ENCODE data around the gene GPR150.

The GPR150 gene

GRCh38 chr5:95620030-95620869 is at the start of gene GPR150:
GPR150 (plus strand) TSS chr5:95620087; CDS start chr5:95620276, 189 bp downstream.
- peak; percentile 15 to 60 for DNase-seq (ENCODE audit: low read depth in 2 of 2)

DNA sequence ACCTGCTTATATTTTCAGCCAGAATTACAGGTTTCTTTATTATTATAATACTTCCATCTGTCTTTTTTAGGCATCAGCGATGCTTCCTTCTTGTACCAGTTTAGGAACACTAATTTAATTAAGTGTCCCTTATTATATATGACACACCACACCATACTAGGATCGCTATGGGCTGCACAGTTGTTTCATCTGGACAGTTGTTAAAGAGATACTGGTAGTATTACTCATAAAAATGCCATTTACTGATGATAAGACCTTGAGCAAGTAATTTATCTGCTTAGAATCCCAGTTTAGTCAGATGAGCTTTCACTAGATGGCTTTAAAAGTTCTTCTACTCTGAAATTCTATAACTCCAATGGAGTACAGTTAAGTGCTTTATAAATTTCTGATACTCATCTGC is 47.9 kb upstream of the GPR150 start:
- no peak for DNase-seq (ENCODE audit: low read depth in 2 of 2)

GRCh38 chr5:95581576-95581975 is 38.3 kb upstream of the GPR150 start:
- no peak for DNase-seq (ENCODE audit: low read depth in 2 of 2)

DNA sequence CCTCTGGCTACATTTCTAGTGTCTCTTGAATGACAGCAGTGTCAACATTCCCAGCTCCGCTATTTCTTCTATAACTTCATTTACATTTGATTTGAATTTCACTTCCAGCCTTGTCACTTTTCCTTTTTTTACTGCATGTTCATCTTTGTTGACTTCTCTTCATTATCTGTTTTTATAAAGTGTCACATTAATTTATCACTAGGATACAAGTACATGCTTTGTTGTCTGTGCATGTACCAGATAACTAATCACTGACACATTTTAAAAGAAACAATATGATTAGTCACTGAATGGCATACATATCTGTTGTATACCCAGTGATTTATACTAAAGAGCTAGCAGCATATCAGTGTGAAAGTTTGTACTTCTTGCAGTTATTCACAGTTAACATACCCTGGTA is 35.9 kb upstream of the GPR150 start:
- no peak for DNase-seq (ENCODE audit: low read depth in 2 of 2)

DNA sequence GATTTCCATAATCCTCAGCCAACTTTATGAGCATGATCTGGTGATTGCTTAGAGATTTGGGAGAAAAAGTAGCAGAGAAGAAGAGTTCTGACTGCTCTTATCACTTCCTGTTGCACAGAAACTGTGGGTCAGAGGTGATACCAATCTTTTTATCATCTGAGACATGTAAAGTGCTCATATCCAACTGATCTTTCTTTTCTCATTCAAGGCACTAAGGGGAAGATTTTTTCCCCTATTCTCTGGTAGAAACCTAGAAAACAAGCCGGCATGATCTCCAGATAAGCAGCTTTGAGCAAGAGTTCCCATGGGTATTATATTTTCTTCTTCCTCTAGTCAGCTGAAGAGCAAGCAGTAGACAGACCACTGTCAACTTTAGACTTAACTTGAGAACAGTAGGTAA is 29.0 kb upstream of the GPR150 start:
- DNase-seq (ENCODE audit: low read depth in 2 of 2) = no peak

DNA sequence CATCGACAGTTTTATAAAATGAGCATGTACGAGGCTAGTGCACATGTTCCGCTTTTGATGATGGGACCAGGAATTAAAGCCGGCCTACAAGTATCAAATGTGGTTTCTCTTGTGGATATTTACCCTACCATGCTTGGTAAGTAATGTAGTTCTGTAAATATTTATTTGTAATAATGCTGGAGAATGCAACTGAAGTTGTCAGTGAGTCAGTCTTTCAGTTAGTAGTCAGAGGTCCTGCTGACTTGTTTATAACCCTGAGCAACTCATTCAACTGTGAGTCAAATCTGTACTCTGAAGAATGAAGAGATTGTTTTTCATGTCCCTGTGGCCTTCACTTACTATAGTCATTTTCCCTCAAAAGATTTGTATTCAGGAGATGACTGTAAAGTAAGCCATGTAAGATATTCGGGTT is 28.4 kb upstream of the GPR150 start:
- no peak for DNase-seq (ENCODE audit: low read depth in 2 of 2)

DNA sequence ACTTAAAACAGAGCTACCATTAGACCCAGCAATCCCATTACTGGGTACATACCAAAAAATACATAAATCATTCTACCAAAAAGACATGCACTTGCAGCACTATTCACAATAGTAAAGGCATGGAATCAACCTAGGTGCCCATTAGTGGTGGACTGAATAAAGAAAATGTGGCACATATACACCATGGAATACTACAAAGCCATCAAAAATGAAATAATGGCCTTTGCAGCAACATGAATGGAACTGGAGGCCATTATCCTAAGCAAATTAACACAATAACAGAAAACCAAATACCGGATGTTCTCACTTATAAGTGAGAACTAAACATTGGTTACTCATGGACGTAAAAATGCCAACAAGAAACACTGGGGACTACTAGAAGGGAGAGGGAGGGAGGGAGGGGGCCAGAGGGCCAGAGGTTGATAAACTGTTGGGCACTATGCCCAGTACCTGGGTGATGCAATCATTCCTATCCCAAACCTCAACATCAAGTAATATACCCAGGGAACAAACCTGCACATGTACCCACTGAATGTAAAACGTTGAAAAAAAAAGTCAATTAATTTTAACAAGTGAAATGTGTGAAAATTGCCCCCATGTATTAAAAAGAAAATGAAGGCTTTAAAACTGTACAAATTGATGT is 24.5 kb upstream of the GPR150 start:
- no peak for DNase-seq (ENCODE audit: low read depth in 2 of 2)

- no peak for DNase-seq (ENCODE audit: low read depth in 2 of 2)
Observed at GRCh38 chr5:95599252-95599651, 20.6 kb upstream of the GPR150 start.

DNA sequence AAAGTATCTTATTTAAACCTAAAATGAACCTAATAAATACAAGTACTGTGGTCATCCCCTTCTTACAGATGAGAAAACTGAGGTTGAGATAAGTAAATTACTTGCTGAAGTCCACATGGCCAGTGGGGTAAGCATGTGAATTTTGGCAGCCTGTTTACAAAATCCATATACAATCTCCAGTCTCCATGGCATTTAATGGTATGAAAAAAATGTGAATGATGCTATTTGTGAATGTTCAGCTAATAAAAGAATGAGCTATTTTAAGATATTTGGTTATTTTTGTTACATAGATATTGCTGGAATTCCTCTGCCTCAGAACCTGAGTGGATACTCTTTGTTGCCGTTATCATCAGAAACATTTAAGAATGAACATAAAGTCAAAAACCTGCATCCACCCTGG is 19.3 kb upstream of the GPR150 start:
- no peak for DNase-seq (ENCODE audit: low read depth in 2 of 2)

- DNase-seq (ENCODE audit: low read depth in 2 of 2) = no peak
Observed at GRCh38 chr5:95605786-95606185, 14.1 kb upstream of the GPR150 start.

DNA sequence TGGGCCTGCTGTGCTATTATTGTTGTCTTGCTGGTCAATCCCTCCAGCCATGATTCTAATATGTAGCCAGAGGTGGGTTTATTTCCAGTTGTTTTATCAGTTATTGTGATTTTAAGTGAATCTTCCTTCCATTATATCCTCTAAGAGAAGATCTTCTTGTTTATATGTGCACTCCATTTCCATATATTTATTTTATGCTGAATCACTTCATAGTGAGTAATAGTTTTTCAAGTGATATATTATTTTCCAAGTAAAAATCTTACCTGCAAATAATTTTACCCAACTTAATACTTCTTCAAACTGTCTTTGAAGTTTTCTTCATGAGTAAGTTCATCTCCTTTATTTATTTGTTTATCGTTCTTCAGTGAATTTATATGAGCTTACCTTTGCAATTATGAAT is 13.5 kb upstream of the GPR150 start:
- no peak for DNase-seq (ENCODE audit: low read depth in 2 of 2)

- no peak for DNase-seq (ENCODE audit: low read depth in 2 of 2)
Observed at GRCh38 chr5:95609711-95610110, 10.2 kb upstream of the GPR150 start.

- DNase-seq (ENCODE audit: low read depth in 2 of 2) = no peak
Observed at GRCh38 chr5:95610546-95610945, 9.3 kb upstream of the GPR150 start.

GRCh38 chr5:95611396-95611795 is 8.5 kb upstream of the GPR150 start:
- no peak for DNase-seq (ENCODE audit: low read depth in 2 of 2)

DNA sequence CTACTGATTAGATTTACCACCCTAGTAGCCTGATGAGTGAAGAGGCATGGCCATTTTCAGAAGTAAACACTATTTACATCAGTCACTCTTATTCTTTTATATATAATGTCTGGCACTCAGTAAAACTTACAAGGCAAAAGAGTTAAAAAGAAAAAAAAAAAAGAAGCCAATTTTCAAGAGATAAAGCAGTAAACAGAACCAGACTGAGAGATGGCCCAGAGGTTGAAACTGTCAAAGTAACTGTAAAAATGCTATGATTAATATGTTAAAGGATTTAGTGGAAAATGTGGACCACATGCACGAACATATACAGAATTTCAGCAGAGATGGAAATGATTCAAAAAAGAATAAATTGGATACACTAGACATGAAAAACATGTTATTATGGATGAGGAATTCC is 6.4 kb upstream of the GPR150 start:
- no peak for DNase-seq (ENCODE audit: low read depth in 2 of 2)

DNA sequence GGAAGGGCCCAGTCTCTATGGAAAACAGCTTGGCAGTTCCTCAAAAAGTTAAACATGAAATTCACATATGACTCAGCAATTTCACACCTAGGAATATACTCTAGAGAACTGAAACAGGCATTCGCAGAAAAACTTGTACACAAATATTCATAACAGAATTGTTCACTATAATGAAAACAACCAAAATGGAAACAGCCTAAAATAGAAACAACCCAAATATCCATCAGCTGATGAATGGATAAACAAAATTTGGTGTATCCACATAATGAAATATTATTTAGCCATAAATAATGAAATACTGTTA is 4.8 kb upstream of the GPR150 start:
- no peak for DNase-seq (ENCODE audit: low read depth in 2 of 2)

GRCh38 chr5:95617057-95617456 is 2.8 kb upstream of the GPR150 start:
- no peak for DNase-seq (ENCODE audit: low read depth in 2 of 2)

- DNase-seq (ENCODE audit: low read depth in 2 of 2) = no peak
Observed at GRCh38 chr5:95619096-95619495, 791 bp upstream of the GPR150 start.

DNA sequence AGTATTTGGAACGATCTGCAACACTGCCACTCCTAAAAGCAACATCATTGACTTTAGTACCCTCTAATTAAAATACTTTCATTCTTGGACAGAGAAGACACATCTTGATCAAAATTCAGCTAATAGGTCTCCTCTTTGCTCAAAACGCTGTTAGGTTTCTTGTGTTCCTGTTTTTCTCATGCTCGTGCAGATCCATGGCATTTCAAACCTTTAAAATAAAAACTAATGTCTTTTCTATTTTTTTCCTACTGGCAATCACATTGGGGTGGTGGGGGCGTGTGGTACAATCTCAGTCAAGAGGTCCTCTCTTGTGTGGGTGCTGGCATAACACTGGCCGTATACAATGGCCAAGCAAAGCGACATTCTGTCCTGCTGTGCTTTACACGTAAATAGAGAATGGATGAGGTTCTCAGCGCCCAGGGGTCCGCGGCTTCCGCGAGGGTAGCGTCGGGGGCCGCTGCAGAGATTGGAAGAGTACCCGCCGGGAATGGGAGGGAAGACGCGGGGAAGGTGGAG is 315 bp upstream of the GPR150 start:
- DNase-seq (ENCODE audit: low read depth in 2 of 2) = no peak

GRCh38 chr5:95620870-95621838 is 1.3 kb downstream of the GPR150 start:
- DNase-seq (ENCODE audit: low read depth in 2 of 2) = peak in 1 of 2 donors; percentile 36

- DNase-seq (ENCODE audit: low read depth in 2 of 2) = no peak
Observed at GRCh38 chr5:95621839-95622629, 2.1 kb downstream of the GPR150 start.
